GM15510 (cell line): ENCODE measurements around the gene BMS1.

Source experiments
- POLR2A ChIP-seq: IDR thresholded peaks from 3 replicates; pipeline ENCODE4 v1.6.1; 2011; ENCODE audit warnings: borderline replicate concordance; ENCODE audit not compliant: insufficient read length; ENCODE audit errors: extremely low read depth

Gene BMS1

GRCh38 chr10:42879380-42880254 lies 97.0 kb downstream of the BMS1 start:
- TF ChIP-seq POLR2A: no peak

- no peak for TF ChIP-seq POLR2A
These were observed 97.6 kb downstream of the BMS1 start for GRCh38 chr10:42880255-42880620.

GRCh38 chr10:42882597-42882996 lies 100.0 kb downstream of the BMS1 start:
- TF ChIP-seq POLR2A: no peak
